GM11168 (cell line): ENCODE measurements around the gene RASA3.
"Not testable (repeated sequence)": the region's sequence is repeated elsewhere in the genome, so short reads cannot be mapped to it uniquely, and the experiment has no call there.

Source experiments
- in situ Hi-C: fragments of 300-500 bp; cut with MboI; formaldehyde crosslinking; loops from one replicate; pipeline ENCODE4 v1.12.0; 2022; ENCODE audit warnings: low sequenced_read_pairs; ENCODE audit not compliant: unreplicated experiment

The RASA3 gene

DNA sequence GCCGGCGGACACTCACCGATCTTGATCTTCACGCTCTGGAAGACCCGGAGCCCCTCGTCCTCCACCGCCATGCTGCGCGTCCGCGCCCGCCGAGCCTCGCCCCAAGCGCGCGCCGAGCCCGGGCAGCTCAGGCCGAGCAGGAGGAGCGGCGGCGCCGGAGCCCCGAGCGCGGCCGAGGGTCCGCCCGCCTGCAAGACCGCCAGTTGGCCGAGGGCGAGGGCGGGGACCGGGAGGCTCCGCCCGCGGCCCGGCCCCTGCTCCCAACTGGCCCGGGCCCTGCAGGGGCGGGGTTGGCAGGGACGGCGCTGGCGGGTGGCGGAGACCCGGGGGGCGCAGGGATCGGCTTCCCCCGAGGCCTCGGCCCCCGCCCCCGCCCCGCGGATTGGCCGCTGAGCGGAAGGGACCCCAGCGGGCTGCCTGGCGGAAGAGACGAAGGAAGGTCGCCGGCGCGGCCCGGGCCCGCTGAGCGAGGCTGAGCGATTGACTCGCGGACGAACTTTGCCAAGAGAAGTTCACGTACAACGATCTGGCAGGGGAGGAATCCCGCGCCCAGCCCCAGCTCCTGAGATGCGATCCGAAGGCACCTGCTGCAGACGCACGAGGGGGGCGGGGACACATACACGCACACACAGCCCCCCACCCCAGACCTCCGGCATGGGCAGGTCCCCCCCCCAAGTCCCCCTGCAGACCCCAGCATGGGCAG, at the start of gene RASA3:
RASA3 (minus strand) TSS at position 205 of the 703 bp plus-strand sequence; CDS start at position 71, 134 bp downstream.
- in situ Hi-C loops, result no loop called here

DNA sequence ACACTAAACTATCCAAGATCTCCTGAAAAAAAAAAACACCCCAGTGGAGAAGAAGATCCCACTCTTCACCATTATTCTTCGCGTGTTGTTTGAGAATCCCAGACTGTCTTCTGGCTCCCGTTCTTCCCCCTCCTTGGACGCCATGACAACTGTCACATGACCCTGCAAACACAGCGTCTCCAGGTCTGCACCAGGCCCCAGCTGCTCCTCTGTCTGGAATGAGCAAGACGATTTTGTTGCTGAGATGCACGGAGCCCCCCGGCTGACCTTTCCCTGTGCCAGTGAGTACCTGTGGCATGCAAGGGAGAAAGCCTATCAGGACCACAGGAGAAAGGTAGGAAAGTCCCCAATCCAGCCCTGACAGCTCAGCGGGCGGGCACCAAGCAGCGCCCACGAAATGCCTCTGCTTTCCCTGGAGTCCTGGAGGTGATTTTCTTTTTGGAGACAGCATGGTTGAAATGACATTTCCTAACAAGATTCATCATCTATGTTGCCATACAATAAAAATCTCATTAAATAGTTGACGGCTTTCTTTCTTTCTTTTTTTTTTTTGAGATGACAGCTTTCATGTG, 46.8 kb upstream of the RASA3 start, which contains the start of gene CFAP97D2:
CFAP97D2 (plus strand) TSS at position 171 of the 572 bp plus-strand sequence; CDS start at position 245, 74 bp downstream.
- in situ Hi-C loops, result no loop called here

DNA sequence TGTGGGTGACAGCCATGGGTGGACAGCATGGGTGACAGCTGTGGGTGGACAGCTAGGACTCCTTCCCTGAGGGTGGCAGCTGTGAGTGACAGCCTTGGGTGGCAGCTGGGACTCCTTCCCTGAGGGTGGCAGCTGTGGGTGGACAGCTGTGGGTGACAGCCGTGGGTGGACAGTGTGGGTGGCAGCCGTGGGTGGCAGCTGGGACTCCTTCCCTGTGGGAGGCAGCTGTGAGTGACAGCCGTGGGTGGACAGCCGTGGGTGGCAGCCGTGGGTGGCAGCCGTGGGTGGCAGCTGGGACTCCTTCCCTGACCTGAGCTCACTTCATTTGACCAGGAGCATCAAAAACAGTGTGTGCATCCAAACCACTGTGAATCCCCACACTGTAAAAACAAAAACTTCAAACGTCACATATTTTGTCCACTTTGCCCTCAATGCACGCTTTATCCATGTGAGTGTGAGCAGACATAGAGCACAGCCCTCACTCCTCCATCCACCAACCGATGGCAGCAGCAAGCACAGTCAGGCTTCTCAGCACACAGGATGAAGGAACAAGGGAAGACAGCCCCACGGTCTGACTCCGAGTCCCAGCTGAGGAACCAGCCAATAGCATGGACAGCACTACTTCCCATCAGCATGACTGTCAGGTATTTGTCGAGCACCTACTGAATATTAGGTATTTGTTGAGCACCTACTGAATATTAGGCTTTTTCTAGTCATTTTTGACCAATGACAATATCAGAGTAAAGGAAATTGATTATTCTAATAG, 45.0 kb upstream of the RASA3 start:
- in situ Hi-C loops, result no loop called here

DNA sequence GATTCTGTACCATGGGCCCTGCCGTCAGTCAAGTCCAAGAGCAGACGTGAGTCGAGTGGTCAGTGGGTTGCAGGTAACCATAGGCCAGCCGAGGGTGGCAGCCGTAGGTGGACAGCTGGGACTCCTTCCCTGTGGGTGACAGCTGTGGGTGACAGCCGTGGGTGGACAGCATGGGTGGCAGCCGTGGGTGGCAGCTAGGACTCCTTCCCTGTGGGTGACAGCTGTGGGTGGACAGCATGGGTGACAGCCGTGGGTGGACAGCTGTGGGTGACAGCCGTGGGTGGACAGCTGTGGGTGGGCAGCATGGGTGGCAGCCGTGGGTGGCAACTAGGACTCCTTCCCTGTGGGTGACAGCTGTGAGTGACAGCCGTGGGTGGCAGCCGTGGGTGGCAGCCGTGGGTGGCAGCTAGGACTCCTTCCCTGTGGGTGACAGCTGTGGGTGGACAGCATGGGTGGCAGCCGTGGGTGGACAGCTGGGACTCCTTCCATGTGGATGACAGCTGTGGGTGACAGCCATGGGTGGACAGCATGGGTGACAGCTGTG, 44.0 kb upstream of the RASA3 start:
- in situ Hi-C loops, result not testable (repeated sequence)

DNA sequence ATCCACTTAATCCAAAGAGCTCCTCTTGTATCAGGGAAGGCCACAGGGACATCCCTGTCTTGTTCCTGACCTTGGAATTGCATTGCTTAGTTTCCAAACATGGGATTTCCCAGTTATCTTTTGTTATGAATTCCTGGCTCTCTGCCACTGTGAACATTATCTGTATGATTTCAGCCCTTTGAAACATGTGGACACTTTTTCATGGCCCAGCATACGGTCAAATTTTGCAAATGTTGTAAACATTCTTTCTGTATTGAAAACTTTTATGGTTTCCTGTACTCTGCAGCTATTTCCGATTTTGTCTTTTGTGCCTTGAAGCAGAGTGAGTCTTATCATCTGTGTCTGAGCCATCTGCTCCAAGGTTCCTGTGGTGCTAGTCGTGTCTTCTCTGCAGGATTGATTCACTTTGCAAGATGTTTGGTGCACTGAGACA, 42.1 kb upstream of the RASA3 start:
- in situ Hi-C loops, result no loop called here

- in situ Hi-C loops, result no loop called here
These were observed 41.3 kb upstream of the RASA3 start for GRCh38 chr13:114173745-114174144.

- in situ Hi-C loops, result no loop called here
These were observed 40.8 kb upstream of the RASA3 start for GRCh38 chr13:114173272-114173671.

GRCh38 chr13:114167885-114168284, 35.5 kb upstream of the RASA3 start:
- in situ Hi-C loops, result no loop called here

DNA sequence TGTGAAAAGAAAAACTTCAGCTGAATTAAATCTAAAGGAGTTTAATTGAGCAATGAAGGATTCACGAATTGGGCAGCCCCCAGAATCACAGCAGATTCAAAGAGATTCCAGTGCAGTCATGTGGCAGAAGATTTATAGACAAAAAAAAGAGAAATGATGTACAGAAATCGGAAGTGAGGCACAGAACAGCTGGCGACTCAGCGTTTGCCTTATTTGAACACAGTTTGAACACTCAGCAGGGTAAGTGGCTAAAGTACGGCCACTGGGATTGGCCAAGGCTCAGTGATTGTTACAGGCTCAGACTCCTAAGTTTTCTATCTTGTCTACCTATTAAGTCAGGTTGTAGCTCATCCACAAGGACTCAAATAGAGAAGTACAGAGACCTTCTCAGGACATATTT, 35.0 kb upstream of the RASA3 start:
- in situ Hi-C loops, result no loop called here

DNA sequence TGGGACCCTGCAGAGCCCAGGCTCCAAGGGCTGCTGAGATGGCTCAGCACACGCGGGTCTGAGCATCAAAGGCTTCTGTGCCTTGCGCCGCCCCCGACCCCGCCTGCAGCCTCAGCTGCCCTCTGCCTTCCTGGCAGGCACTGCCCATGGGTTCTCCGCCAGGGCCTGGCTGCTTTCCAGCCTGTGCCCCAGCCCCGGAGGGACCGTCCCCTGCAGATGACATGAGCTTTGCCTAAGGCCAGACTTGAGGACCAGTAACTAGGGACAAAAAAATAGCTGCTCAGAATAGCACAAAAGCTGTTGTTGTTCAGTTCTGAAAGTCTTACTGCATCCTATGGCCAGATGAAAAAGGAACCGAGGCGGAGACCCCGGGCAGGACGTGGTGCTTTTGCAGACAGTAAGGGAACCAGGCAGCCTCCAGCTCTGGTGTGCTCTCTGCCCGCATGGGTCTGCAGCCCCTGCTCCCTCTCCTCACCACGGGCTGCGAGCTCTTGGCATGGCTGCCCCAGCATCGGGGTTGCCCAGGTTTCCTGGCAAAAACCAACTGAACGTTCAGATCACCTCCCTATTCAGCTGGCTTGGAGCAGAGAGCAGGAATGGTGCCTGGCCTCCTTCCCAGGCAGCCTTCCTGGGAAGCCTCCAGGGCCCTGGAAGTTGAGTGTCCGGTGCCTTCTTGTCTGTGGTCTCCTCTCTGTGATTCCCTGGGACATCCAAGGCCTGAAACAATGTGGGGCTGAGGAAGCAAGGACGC, 34.1 kb upstream of the RASA3 start:
- in situ Hi-C loops, result no loop called here

- in situ Hi-C loops, result no loop called here
These were observed 32.4 kb upstream of the RASA3 start for GRCh38 chr13:114164681-114165429.

GRCh38 chr13:114164053-114164452, 31.6 kb upstream of the RASA3 start:
- in situ Hi-C loops, result no loop called here

DNA sequence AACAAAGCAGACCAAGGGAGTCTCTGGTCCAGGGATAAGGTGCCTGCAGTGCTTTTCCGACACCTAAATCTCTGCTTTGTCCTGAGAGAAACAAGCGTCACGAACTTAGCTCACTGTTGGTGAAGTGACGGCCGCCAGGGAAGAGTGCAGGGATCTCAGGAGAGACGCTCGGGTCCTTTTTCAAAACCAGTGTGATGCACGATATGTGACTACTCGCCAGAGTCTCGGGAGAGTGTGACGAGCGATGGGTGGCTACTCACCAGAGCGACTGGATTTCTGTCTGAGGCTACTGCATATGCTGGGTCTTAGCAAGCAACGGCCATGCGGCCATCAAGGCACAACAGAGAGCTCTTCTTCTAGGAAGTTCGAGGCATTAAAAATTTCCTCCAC, 30.1 kb upstream of the RASA3 start:
- in situ Hi-C loops, result no loop called here

GRCh38 chr13:114161644-114162532, 29.5 kb upstream of the RASA3 start:
- in situ Hi-C loops, result no loop called here

DNA sequence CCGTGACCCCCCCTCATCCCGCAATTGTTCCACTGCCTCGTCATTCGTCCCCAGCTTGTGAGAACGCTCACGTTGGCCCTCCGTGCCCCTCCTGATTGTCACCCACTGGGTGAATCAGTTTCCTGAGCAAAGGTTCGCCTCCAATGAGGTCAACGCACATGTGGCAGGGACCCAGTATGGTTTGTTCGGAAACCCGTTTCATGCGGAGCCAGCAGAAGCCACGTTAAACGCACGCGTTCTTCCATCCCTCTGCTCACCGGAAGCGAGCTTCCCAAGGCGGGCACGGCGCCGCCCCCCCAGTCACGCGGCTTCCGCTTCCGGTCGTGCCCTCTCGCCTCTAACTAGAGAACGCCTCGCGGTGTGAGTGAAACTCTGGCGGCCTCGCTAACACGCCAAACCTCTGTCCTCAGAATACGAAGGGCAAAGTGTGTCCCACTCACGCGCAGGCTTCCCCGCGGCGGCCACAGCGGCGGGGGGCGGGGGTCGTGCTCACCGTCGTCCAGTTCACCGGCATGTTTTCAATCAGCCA, 28.7 kb upstream of the RASA3 start:
- in situ Hi-C loops, result no loop called here

DNA sequence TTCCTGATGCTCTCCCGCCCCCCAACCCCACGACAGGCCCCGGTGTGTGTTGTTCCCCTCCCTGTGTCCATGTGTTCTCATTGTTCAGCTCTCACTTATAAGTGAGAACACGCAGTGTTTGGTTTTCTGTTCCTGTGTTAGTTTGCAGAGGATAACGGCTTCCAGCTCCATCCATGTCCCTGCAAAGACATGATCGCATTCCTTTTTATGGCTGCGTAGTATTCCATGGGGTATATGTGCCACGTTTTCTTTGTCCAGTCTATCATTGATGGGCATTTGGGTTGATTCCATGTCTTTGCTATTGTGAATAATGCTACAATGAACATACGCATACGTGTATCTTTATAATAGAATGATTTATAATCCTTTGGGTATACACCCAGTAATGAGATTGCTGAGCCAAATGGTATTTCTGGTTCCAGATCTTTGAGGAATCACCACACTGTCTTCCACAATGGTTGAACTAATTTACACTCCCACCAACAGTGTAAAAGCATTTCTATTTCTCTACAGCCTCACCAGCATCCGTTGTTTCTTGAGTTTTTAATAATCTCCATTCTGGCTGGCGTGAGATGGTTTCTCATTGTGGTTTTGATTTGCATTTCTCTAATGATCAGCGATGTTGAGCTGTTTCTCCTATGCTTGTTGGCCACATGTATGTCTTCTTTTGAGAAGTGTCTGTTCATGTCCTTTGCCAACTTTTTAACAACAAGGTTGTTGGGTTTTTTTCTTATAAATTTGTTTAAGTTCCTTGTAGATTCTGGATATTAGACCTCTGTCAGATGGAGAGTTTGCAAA, 26.6 kb upstream of the RASA3 start:
- in situ Hi-C loops, result not testable (repeated sequence)

DNA sequence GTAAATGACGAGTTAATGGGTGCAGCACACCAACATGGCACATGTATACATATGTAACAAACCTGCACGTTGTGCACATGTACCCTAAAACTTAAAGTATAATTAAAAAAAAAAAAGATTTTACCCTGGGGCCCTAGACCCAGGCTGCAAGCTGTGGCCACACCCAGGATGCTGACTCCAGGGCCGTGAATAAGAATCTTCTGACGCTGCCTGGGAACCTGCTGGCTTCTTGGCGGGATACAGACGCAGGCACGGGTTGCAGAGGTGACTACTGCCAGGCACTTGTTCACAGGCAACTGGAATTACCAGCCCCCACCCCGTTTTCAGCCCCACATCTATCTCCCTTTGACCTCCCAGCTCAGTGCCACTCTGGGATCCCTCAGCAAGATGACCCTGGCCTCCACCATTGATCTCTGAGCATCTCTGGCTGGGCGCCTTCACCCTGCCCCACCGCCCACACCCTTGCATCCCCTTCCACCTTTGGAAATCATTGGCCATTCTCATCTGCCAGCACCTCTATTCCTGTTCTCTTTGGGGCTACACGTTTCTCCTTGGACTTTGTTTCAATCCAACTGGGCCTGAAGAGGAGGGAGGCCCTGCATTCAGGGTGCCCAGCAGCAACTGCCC, 25.6 kb upstream of the RASA3 start:
- in situ Hi-C loops, result no loop called here
